ENCODE data around the gene FAM114A2. TPM values are rescaled to one million over a fixed set of nuclear protein-coding genes. Genes with fewer than 3 reads are reported as not detected.

Gene FAM114A2
- total RNA-seq, 1 donor from 2014 or later = 24.8 TPM

DNA sequence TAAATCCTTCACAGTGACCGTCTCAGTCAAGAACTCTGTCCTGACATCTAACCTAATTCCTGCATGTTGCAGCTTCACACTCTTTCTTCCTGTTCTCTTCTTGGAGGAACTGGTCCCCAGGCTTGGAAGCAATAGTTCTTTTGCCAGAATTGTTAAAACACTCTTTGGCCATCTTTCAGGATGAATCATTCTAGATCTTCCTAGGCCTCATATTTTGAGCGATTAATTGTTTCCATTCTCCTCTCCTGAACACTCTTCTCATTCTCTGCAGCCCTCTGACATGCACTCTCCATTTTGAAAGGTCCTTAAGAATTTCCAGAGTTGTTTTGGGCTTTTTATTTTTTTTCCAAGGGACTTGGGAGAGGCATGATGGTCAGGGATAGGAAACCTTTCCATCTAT, 85.8 kb downstream of the FAM114A2 start:
- intact Hi-C loops (cut with micrococcal nuclease) = no loop called here

DNA sequence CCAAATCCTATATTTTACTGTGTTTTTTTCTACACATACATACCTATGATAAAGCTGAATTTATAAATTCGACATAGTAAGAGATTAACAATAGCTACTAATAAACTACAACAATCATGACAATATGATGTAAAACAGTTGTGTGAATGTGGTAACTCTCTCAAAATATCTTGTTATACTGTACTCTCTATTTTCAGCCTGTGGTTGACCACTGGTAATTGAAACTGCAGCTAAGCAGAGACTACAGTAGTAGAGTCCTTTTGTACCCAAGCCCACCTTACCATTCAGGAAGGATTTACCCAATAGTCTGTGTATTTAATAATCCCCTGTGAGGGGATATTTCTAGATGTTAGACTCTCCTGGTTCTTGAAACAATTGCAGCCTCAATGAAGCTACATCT, 86.7 kb downstream of the FAM114A2 start:
- intact Hi-C loops (cut with micrococcal nuclease) = no loop called here

DNA sequence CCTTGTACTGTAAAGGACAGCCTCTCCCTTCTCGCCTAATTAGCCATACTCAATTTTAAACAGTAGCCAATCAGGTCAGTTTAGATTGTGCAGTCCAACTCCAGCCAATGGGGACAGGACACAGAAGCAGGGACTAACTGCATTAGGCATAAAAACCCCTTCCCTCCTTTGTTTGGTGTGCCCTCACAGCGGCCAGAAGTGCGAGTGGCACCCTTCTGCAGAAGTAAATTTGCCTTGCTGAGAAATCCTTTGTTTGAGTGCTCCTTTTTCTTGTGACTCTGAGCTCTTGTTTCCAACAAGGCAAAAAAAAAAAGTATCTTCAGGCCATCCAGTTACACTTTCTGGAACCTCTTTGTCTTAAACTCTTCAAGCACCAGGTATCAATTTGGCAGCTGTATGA, 97.4 kb downstream of the FAM114A2 start:
- intact Hi-C loops (cut with micrococcal nuclease) = no loop called here

Other genes with a start within 250 kb of the FAM114A2 start
- 28.6 and 30.4 TPM in 2 replicates for gene MFAP3, start 57 bp upstream of the FAM114A2 start, total RNA-seq
- gene GALNT10, start 151.8 kb upstream of the FAM114A2 start, total RNA-seq = 78.2 and 81.2 TPM in 2 replicates

All from T-helper 1 cell treated with Interleukin-12 subunit alpha and Interleukin-12 subunit beta and Interleukin-4 antibody, amounts not matched to agents 30 ng/mL and 1 ng/mL, for 36 hours (primary cell).